ENCODE results near the gene WNK1.

DNA sequence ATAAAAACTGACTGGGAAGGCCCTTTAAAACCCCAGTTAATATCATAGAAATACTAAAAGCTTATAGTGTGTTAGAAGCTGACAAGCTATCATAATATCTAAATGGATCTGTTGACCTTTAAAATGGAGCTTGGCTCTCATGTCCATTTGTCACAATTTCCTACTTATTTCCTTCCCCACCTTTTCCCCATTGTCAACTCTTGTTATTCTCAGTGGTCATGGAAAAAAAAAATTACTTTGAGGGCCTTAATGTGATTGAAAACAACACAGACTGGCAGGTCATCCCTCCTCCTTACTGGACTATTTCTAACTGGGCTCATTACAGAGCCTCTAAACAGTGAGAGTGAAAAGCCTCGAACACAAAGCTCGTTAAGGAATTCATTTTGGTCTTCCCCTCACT is 13.7 kb upstream of the WNK1 start:
- TF ChIP-seq, protein P1, sequence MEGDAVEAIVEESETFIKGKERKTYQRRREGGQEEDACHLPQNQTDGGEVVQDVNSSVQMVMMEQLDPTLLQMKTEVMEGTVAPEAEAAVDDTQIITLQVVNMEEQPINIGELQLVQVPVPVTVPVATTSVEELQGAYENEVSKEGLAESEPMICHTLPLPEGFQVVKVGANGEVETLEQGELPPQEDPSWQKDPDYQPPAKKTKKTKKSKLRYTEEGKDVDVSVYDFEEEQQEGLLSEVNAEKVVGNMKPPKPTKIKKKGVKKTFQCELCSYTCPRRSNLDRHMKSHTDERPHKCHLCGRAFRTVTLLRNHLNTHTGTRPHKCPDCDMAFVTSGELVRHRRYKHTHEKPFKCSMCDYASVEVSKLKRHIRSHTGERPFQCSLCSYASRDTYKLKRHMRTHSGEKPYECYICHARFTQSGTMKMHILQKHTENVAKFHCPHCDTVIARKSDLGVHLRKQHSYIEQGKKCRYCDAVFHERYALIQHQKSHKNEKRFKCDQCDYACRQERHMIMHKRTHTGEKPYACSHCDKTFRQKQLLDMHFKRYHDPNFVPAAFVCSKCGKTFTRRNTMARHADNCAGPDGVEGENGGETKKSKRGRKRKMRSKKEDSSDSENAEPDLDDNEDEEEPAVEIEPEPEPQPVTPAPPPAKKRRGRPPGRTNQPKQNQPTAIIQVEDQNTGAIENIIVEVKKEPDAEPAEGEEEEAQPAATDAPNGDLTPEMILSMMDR (IDR thresholded peaks at IDR 0.05; ENCODE audit: insufficient read depth, low read depth, low read length): no peak
- TF ChIP-seq EZH2 (IDR thresholded peaks at IDR 0.05; ENCODE audit: insufficient read depth, low read length): no peak

Measured in astrocyte (in vitro differentiated cells and primary cell).